ENCODE results near the gene XIAP.
"Not testable (repeated sequence)": the region's sequence is repeated elsewhere in the genome, so short reads cannot be mapped to it uniquely, and the experiment has no call there.

XIAP gene

GRCh38 chrX:123859846-123860838 lies at the start of gene XIAP:
Gene XIAP, plus strand, starts transcription at chrX:123860053. Its CDS starts 25,610 bp downstream, at chrX:123885663.
- DNase-seq (ENCODE audit: low read depth in 4 of 4, low spot score in 1 of 4): peak; percentile 15 to 51 (median 26)

GRCh38 chrX:123814343-123814742 lies 45.5 kb upstream of the XIAP start:
- no peak for DNase-seq (ENCODE audit: low read depth in 4 of 4, low spot score in 1 of 4)

DNA sequence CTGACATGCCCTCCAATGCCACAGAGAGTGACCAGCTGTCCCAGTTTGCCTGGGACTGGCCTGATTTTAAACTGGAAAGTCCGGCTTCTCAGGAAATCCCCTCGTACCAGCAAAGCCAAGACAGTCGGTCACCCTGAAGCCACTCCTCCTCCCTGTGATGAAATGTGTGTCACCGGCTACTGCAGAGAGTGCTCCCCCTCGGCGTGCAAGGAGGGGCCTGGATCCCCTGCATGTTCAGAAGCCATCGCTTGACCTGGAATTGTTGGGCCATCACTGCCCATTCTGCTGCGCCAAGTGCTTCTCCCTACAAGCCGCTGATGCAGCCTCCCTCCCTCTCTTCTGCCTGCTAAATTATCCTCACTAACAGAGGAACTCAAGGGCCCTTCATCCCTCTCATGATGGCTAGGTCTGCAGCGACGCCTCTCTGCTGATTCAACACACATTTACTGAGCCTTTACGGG lies 44.9 kb upstream of the XIAP start:
- DNase-seq (ENCODE audit: low read depth in 4 of 4, low spot score in 1 of 4): not testable (repeated sequence)

DNA sequence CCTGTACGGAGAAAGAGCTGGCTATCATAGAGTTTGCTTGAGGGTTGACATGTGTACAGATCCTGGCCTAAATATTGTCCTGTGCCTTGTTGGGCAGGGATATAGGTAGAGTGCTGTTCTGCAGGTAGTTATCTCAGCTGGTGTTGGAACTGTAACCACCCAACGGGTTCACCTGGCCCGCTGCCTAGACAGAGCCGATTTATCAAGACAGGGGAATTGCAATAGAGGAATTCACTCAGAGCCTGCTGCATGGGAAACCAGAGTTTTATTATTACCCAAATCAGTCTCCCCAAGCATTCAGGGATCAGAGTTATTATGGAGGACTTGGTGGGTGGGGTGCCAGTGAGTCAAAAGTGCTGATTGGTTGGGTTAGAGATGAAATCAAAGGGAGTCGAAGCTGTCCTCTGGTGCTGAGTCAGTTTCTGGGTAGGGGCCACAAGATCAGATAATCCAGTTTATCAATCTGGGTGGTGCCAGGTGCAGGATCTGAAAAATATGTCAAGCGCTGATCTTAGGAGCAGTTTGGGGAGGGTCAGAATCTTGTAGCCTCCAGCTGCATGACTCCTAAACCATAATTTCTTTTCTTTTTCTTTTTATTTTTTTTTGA lies 42.5 kb upstream of the XIAP start:
- no peak for DNase-seq (ENCODE audit: low read depth in 4 of 4, low spot score in 1 of 4)

- no peak for DNase-seq (ENCODE audit: low read depth in 4 of 4, low spot score in 1 of 4)
Measured at GRCh38 chrX:123818243-123818642, 41.6 kb upstream of the XIAP start.

DNA sequence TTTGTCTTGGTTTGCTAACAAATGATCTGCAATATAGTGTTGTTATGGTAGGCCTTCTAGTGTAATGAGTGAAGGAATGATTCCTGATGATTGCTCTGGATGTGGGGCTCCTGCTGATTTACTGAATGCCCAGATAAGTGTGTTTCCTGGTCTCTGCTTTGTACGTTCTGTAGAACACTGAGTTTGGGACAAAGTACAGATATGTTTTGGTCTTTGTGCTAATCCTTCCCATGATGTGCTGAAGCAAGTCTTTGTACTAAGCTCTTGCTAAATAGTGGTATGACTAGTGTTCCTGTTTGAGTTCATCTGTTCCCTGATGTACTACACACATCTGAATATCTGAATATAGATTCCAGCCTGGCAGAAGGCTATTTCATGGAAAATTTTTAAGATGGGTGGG lies 36.9 kb upstream of the XIAP start:
- no peak for DNase-seq (ENCODE audit: low read depth in 4 of 4, low spot score in 1 of 4)

- DNase-seq (ENCODE audit: low read depth in 4 of 4, low spot score in 1 of 4): no peak
Measured at GRCh38 chrX:123830309-123830708, 29.5 kb upstream of the XIAP start.

GRCh38 chrX:123833387-123833786 lies 26.5 kb upstream of the XIAP start:
- DNase-seq (ENCODE audit: low read depth in 4 of 4, low spot score in 1 of 4): peak in 3 of 4 experiments; percentile 30 to 49 (median 34)

DNA sequence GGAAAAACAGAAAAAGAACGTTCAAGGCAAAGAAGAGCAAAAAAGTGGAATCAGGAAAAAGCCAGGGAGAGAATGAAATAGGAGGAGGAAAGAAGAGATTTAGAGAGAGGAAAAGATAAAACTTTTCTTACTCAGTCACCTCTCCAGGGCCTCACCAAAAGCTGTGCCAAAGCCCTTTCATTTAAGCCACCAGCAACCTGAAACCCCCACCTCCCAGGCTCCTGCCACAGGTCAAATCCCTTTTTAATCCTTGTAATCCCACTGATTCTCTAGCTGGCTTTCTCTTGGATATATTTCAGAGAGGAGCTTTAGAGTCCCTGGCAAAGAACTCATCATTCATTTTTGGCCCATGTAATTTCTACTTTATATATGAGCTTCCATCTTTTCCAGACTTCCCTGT lies 25.7 kb upstream of the XIAP start:
- no peak for DNase-seq (ENCODE audit: low read depth in 4 of 4, low spot score in 1 of 4)

GRCh38 chrX:123835661-123836371 lies 24.0 kb upstream of the XIAP start:
- DNase-seq (ENCODE audit: low read depth in 4 of 4, low spot score in 1 of 4): peak in 1 of 4 experiments; percentile 7

DNA sequence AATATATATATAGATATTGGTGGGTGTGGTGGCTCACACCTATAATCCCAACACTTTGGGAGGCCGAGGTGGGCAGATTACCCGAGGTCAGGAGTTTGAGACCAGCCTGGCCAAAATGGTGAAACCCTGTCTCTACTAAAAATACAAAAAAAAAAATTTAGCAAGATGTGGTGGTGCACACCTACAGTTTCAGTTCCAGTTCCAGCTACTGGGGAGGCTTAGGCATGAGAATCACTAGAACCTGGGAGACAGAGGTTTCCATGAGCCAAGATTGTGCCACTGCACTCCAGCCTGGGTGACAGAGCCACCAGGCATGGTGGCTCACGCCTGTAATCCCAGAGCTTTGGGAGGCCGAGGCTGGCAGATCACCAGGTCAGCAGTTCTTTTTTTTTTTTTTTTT lies 14.7 kb upstream of the XIAP start:
- DNase-seq (ENCODE audit: low read depth in 4 of 4, low spot score in 1 of 4): not testable (repeated sequence)

DNA sequence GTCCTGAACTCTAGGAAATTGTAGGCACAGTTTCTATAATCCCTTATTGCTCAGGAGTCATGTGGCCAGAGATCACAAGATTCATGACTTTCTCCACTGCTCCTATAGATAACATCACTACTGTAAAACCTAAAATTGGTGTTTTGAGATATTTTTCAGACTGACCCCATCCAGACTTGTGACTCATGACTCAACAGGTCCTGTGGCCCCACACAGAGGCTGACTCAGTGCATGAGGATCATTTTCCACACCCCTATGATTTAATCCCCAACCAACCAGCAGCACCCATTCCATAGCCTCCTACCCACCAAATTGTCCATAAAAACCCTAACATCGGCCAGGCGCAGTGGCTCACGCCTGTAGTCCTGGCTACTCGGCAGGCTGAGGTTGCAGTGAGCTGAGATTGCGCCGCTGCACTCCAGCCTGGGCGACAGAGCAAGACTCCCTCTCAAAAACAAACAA lies 13.2 kb upstream of the XIAP start:
- DNase-seq (ENCODE audit: low read depth in 4 of 4, low spot score in 1 of 4): no peak

DNA sequence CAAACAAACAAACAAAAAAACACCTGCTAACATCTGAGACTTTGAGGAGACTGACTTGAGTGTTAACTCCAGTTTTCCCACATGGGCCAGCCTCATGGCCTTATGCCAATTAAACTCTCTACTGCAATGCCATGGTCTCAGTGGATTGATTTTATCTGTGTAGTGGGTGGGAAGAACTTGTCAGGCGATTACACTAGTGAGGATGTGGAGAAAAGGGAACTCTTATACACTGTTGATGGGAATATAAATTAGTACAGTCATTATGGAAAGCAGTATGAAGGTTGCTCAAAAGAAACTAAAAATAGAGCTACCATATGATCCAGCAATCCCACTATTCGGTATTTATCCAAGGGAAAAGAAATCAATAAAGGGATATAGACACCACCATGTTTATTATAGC lies 12.8 kb upstream of the XIAP start:
- no peak for DNase-seq (ENCODE audit: low read depth in 4 of 4, low spot score in 1 of 4)

DNA sequence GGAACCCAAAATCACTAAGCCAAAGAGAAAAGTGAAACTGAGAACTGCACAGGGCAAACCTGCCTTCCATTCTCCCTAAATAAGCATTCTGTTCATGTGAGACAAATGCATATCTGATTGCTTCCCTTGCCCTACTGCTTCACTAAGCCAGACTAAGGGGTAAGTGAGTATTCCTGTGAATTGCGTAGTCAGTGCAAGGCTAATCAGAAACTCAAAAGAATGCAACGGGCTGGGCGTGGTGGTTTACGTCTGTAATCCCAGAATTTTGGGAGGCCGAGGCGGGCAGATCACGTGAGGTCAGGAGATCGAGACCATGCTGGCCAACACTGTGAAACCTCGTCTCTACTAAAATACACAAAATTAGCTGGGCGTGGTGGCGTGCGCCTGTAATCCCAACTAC lies 10.8 kb upstream of the XIAP start:
- no peak for DNase-seq (ENCODE audit: low read depth in 4 of 4, low spot score in 1 of 4)

DNA sequence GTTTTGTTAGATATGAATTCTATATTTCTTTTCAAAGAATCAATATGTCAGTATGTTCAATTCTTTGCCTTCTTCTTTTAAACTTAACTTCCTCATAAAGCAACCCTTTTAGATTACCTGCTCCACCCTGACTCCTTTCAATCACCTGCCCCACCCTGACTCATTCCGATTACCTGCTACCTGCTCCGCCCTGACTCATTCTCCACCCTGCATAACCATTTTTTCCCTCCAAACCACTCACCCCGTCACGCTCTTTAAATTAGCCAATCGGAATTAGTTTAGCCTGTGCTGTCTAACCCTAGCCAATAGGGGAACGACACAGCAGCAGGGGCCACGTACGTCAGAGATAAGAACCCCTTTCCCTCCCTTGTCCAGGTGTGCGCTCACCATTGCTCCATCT lies 9.9 kb upstream of the XIAP start:
- not testable (repeated sequence) for DNase-seq (ENCODE audit: low read depth in 4 of 4, low spot score in 1 of 4)

- no peak for DNase-seq (ENCODE audit: low read depth in 4 of 4, low spot score in 1 of 4)
Measured at GRCh38 chrX:123851079-123851478, 8.8 kb upstream of the XIAP start.

- DNase-seq (ENCODE audit: low read depth in 4 of 4, low spot score in 1 of 4): no peak
Measured at GRCh38 chrX:123854329-123854728, 5.5 kb upstream of the XIAP start.

GRCh38 chrX:123859409-123859845 lies 426 bp upstream of the XIAP start:
- DNase-seq (ENCODE audit: low read depth in 4 of 4, low spot score in 1 of 4): peak in 2 of 4 experiments; percentile 26 to 27

- no peak for DNase-seq (ENCODE audit: low read depth in 4 of 4, low spot score in 1 of 4)
Measured at GRCh38 chrX:123860983-123861382, 1.1 kb downstream of the XIAP start.

GRCh38 chrX:123869488-123869887 lies 9.6 kb downstream of the XIAP start:
- DNase-seq (ENCODE audit: low read depth in 4 of 4, low spot score in 1 of 4): no peak

- DNase-seq (ENCODE audit: low read depth in 4 of 4, low spot score in 1 of 4): no peak
Measured at GRCh38 chrX:123871309-123871708, 11.5 kb downstream of the XIAP start.

Measured in stimulated activated CD4-positive, alpha-beta T cell treated with anti-CD3 and anti-CD28 coated beads, Interleukin-1b, Interleukin-23, amount 100 ng/mL, for 24 hours (primary cell).